AG08396 (cell line): ENCODE results near the gene FGD5.
"Not testable (repeated sequence)": the region's sequence is repeated elsewhere in the genome, so short reads cannot be mapped to it uniquely, and the experiment has no call there.

Source experiments
- DNase-seq: peaks from one replicate; pipeline ENCODE4 v3.0.0; 2012; ENCODE audit warnings: low spot score, mixed read lengths

The FGD5 gene

GRCh38 chr3:14805961-14806537, 12.7 kb upstream of the FGD5 start:
- no peak for DNase-seq

GRCh38 chr3:14806641-14807263, 12.0 kb upstream of the FGD5 start:
- DNase-seq, result no peak

GRCh38 chr3:14808025-14808424, 10.7 kb upstream of the FGD5 start:
- DNase-seq, result no peak

GRCh38 chr3:14808502-14809266, 10.1 kb upstream of the FGD5 start:
- no peak for DNase-seq

- not testable (repeated sequence) for DNase-seq
Observed at GRCh38 chr3:14809611-14810010, 9.2 kb upstream of the FGD5 start.

- DNase-seq, result no peak
Observed at GRCh38 chr3:14810070-14810791, 8.5 kb upstream of the FGD5 start.

- no peak for DNase-seq
Observed at GRCh38 chr3:14810801-14811661, 7.7 kb upstream of the FGD5 start.

- DNase-seq, result no peak
Observed at GRCh38 chr3:14811684-14812083, 7.1 kb upstream of the FGD5 start.

GRCh38 chr3:14812196-14812790, 6.5 kb upstream of the FGD5 start:
- DNase-seq, result no peak

- no peak for DNase-seq
Observed at GRCh38 chr3:14814411-14814871, 4.3 kb upstream of the FGD5 start.

GRCh38 chr3:14816359-14816758, 2.4 kb upstream of the FGD5 start:
- DNase-seq, result no peak

- DNase-seq, result no peak
Observed at GRCh38 chr3:14819671-14820070, 909 bp downstream of the FGD5 start.

- no peak for DNase-seq
Observed at GRCh38 chr3:14820156-14820555, 1.4 kb downstream of the FGD5 start.

GRCh38 chr3:14821151-14821550, 2.4 kb downstream of the FGD5 start:
- DNase-seq, result no peak

- no peak for DNase-seq
Observed at GRCh38 chr3:14822134-14822533, 3.4 kb downstream of the FGD5 start.

- no peak for DNase-seq
Observed at GRCh38 chr3:14822670-14823390, 4.1 kb downstream of the FGD5 start.

- no peak for DNase-seq
Observed at GRCh38 chr3:14823393-14823792, 4.6 kb downstream of the FGD5 start.

GRCh38 chr3:14823910-14824629, 5.3 kb downstream of the FGD5 start:
- no peak for DNase-seq

GRCh38 chr3:14824646-14825045, 5.9 kb downstream of the FGD5 start:
- DNase-seq, result no peak

- DNase-seq, result no peak
Observed at GRCh38 chr3:14826069-14826468, 7.3 kb downstream of the FGD5 start.
